HG03108 (cell line): ENCODE measurements around the gene PPP1R13B.
"Not testable (repeated sequence)": the region's sequence is repeated elsewhere in the genome, so short reads cannot be mapped to it uniquely, and the experiment has no call there.

ENCODE experiments used
- ATAC-seq: cut with Tn5 transposase; IDR thresholded peaks from one replicate; pipeline ENCODE4 v1.9.1; 2021; ENCODE audit warnings: moderate library complexity; ENCODE audit not compliant: unreplicated experiment

The PPP1R13B gene, protein sequence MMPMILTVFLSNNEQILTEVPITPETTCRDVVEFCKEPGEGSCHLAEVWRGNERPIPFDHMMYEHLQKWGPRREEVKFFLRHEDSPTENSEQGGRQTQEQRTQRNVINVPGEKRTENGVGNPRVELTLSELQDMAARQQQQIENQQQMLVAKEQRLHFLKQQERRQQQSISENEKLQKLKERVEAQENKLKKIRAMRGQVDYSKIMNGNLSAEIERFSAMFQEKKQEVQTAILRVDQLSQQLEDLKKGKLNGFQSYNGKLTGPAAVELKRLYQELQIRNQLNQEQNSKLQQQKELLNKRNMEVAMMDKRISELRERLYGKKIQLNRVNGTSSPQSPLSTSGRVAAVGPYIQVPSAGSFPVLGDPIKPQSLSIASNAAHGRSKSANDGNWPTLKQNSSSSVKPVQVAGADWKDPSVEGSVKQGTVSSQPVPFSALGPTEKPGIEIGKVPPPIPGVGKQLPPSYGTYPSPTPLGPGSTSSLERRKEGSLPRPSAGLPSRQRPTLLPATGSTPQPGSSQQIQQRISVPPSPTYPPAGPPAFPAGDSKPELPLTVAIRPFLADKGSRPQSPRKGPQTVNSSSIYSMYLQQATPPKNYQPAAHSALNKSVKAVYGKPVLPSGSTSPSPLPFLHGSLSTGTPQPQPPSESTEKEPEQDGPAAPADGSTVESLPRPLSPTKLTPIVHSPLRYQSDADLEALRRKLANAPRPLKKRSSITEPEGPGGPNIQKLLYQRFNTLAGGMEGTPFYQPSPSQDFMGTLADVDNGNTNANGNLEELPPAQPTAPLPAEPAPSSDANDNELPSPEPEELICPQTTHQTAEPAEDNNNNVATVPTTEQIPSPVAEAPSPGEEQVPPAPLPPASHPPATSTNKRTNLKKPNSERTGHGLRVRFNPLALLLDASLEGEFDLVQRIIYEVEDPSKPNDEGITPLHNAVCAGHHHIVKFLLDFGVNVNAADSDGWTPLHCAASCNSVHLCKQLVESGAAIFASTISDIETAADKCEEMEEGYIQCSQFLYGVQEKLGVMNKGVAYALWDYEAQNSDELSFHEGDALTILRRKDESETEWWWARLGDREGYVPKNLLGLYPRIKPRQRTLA

DNA sequence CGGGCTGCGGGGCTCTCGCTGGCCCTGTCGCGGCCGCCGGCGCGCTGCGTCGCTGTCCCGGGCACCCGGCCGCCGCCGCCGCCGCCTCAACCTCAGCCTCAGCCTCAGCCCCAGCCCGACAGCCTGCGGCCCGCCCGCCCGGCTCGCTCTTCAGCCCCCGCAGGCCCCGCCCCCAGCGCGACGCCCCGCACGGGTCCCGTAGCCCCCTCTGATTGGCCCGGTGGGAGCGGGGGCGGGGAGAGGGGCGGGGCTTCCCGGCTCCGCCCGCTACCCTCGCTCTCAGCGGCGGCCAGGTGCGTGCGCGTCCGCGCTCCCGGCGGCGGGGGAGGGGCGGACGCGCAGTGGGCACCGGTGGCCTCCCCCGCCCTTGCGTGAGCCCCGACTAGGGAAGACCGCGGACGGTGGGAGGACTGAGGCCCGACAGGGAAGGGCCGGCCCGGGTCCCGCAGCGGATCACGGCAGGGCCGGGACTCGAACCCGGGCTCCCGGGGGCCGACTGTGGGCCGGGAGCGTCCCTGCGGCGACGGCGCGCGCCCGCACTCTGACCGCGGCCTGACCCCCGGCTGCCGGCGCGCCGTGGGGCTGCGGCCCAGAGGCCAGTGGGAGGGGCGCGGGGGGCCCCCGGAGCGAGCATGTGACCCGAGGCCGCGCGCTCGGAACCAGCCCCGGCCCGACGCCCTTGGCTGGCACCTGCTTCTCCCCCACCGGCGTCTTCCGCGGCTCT lies at the start of gene PPP1R13B:
Gene PPP1R13B (minus strand): TSS at position 125 of the 724 bp plus-strand sequence. CDS start 268 bp downstream, outside the sequence.
- ATAC-seq = peak; percentile 85

DNA sequence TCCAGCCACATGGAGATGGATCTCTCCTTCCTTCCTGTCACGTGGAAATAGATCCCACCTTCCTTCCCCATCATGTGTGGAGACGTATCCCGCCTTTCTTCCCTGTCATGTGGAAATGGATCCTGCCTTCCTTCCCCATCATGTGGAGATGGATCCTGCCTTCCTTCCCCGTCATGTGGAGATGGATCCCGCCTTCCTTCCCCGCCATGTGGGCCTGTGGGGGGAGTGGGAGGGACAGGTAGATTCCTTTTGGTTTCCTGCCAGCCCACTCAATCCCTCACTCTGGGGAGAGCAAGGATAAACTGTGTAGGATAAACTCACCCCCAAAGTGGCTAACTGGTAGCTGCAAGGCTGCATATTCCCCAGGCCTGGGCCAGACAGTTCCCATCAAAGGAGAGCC lies 49.2 kb upstream of the PPP1R13B start:
- ATAC-seq = no peak

DNA sequence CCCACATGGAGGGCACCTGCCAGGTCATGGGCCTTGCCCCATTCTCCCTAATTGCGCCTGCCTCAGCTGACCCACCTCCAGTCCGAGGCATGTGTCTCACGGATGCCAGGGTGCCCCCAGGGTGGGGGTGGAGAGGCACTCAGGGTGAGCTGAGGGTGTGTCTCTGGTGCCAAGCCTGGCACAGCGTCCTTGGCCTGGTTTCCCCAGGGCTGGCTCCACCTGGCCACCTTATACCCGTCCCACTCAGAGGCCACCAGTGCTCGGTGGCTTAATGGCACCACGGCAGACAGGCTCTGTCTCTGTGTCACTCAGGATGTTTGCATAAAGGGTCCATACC lies 47.3 kb upstream of the PPP1R13B start:
- ATAC-seq = no peak

DNA sequence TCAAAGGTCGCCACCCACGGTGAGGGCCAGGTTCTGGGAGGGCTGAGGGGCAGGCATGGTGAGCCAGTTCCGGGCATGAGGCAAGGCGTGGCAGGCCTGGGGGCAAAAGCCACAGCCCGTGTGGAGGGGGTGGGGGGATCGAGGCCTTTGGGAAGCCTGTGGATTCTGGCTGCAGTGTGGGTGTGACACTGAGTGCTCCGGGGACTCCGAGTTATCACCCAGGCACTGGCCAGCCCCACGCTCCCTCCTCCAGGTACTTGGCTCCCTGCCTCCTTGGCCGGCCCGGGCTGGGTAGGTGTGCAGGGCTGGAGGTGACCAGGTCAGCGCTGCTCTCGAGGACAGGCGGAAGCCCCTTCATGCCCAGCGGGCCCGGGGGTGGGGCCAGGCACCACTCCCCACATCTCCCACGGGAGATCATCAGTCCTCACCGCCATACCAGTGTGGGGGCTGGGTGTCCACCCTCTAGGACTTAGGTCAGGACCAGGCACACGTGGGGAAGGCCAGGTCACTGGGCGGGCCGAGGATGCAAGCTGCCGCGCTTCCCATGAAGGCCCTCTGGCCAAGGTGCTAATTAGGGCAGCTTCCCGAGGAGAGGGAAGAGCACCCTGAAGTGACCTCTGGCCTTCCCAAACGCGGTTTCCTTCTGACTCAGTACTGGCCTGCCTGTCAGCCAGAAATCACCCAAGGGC lies 46.8 kb upstream of the PPP1R13B start:
- ATAC-seq = no peak

DNA sequence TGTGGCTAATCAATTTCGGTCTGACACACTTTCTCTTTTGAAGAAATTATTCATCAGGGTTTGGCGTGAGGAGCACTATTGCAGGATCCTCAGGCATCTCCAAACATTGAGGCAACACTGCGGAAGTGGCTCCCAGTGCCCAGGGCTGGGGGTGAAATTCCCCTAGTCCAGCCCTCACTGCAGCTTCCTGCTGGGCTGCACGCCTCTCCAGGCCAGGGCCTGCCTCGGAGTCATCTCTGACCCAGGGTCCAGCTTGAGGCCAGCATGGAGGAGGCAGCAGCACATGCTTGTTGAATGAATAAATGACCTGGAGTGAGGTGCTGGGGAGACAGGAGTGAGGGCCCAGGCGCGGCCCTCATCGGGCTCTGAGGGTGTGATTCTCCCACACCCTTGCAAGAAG lies 44.9 kb upstream of the PPP1R13B start:
- ATAC-seq = no peak

DNA sequence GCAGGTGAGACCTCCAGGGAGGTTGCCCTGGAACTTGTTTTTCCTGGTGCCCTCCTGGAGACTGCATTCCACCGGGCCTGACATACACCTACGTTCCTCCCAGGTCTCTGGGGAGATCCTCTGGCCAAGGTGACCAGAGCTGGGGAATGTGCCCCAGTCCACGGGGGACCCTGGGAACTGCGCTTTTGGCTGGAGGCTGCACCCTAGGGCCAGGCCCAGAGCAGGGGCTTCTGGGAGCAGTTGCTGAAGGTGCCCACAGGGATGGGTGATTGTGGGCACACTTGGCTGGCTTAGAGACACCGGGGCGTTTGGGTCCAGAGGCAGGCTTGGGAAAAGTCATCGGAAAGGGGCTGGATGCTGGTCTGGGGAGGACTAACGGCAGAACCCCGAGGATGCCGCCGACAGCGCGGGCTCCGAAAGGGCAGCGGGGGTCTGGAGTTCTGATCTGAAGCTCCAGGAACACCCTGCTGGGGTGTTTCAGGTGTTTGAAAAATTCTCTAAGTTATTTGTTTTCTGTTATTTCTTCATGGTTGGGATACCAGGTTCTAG lies 44.4 kb upstream of the PPP1R13B start:
- no peak for ATAC-seq

DNA sequence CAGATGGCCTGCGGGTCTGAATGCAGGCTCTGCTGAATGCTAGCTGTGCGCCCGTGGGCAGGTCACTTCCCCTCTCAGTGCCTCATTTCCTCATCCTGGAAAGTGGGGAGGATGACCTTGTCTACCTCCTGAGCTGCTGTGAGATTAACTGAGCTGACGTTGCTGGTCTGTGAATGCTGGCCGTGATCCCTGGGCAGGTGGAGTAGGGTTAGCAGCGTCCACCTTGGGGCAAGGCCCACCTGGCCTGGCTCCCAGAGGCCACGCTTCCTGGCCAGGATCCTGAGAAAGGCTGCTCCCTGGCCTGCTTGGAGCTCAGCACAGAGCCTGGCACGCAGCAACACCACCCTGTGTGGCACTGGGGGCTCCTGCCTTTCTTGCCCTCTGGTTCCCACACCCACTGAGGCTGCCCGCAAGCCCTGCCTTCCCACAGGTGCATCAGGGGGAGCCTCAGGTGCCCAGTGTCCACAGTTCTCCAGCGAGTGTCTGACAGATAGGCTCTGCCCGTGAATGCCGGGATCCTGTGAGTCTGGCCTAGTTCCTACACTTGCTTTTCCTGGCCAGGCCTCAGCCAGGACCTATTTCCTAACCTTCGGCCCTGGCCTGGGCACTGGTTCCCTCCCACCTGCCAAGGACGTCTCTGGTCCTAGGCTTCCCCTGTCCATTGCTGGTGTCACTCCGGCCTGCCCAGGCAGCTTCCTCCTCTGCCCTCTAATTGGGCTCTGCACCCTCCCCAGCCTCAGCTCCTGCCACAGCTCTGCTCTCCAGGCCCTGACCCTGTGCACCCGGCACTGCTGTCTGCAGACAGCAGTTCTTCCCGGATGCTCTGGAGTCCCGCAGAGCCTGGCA lies 43.7 kb upstream of the PPP1R13B start:
- no peak for ATAC-seq

DNA sequence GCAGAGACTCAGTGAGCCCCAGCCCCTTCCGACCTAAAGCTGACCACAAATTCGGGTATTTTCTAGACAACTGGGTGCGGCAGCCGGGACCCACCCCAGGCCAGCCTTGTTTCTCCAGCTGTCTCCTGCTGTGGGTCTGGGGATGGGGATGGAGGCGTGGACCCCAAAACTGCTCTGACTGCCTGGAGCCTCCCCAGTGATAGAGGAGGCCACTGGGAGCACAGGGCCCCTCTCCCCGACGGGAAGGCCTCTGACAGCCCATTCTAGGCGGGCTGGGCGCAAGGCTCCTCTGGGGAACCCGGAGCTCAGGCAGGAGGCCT lies 42.6 kb upstream of the PPP1R13B start:
- no peak for ATAC-seq

DNA sequence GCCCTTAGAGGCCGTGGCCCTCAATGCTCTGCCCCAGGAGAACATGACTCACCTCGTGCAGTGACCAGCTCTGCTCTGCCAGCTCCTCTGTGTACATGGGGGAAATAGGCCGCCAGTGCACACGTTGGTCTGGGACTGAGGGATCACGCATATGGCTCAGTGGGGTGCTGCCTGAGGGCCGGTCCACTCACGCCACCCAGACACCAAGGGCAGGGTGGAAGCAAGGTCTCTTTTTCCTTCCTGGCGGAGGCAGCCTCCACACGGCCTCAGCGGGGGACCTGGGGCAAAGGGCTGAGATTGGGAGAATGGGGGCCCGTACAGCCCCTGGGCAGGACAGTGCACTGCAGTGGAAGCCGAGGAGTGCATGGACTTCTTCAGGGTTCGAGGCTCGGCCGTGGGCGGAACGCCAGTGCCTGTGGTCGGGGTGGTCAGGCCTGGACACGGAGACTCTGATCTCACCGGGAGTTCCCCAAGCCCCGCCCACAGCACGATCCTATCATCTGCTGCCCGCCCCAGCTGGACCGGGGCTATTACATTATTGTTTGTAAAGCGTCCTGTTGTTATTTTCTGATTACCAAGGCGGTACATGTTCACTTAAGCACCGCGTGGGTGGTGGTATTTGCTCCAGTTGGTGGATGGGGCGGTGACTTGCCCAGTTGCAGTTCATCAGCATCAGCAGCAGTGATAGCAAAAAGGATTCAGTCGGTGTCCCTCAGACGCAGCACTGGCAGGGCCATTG lies 42.1 kb upstream of the PPP1R13B start:
- no peak for ATAC-seq

DNA sequence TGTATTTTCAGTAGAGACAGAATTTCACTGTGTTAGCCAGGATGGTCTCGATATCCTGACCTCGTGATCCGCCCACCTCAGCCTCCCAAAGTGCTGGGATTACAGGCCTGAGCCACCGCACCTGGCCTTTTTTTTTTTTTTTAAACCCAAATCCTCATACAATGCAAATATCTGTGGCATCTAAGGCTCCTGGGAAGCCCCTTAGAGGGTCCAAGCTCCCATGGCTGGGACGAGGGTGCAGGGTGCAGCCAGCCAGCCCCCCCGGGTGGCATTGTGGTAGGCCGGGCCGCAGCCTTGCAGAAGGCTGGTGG lies 41.6 kb upstream of the PPP1R13B start:
- ATAC-seq = not testable (repeated sequence)

DNA sequence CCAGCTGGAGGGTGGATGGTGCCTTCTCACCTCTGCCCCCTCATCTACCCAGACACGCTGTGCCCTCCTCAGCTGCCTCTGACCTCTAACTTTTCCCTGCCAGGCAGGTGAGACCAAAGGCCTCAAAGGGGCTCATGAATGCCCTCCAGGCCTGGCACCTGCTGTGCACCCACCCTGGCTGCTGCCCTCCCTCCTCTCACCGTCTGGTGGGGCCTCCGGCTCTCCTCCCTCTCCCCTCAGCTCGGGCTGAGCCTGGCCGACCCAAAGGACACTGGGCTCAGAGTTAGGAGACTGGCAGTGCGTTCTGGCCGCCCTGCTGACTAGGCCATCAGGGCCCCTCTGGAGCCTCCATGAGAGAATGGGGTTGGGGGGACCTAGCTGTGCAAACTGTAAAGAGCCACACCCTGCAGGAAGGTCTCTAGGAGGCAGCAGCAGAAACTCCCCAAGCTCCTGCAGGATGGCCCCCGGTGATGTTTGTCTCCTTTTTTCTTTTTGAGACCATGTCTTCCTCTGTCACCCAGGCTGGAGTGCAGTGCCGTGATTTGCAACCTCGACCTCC lies 40.3 kb upstream of the PPP1R13B start:
- ATAC-seq = no peak

DNA sequence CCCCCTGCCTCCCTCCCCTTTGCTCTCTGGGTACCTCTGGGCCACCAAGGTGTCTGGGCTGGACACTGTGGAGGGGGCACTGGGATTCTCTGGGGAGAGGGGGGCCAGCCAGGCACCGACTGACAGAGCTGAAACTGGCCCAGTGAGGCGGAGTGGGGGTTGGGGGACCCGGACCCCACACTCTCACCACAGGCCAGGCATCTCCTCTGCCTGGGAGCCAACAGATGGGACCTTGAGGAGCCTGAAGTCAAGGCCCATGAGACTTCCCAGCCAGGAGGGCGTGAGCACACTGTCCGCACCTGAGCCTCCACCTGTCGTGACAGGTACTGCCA lies 39.8 kb upstream of the PPP1R13B start:
- no peak for ATAC-seq

DNA sequence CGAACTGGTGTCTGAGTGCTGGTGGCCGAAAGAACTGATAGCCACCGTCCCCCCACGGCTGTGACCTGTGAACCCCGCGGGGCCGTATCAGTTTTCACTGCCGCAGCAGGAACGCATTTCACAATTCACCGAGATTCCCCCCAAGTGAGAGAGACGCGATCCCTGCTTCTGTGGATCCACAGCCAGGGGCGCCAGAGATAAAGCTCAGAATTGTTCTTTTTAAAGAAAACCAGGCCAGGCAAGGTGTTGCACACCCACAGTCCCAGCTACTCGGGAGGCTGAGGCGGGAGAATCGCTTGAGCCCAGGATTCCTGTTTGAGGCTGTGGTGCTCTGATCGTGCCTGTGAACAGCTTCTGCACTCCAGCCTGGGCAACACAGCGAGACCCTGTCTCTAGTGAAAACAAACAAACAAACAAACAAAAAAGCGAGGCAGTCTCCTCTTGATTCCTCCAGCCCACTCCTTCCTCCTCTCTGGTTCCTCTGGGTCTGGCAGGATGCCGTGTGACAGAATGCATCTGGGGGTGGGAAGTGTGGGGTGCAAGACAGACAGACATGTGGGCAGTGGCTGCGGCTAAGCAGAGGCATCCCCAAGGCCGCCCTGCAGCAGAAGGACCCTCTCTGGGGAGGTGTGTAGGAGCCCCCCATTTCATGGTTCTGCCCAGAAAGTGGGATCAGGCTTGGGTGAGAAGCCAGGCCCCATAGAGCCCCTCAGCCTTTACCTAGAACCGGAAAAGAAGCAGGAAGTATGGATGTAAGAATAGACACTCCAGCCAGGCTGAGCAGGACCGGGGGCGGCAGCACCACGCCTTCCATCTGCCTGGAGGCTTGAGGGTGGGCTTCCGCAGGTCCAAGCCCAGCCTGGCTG lies 39.2 kb upstream of the PPP1R13B start:
- no peak for ATAC-seq

DNA sequence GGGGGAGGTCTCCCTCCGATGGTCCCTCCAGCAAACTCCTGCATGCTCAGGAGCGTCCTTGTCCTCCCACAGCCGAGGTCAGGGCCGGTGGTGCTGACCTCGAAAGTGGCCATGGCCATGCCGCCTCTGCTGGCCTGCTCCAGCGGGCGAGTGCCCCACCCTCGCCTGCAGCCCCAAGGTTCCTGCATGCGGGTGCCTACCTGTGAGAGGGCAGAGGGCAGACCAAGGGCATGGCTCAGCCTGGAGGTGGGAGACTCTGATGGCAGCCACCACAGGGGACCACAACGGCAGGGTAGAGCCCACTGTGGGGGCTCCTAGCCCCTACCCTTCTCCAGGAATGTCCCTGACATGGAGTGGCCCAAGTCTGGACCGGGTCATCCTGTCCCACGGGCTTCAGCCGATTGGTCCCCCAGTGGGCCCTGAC lies 38.1 kb upstream of the PPP1R13B start:
- ATAC-seq = no peak

DNA sequence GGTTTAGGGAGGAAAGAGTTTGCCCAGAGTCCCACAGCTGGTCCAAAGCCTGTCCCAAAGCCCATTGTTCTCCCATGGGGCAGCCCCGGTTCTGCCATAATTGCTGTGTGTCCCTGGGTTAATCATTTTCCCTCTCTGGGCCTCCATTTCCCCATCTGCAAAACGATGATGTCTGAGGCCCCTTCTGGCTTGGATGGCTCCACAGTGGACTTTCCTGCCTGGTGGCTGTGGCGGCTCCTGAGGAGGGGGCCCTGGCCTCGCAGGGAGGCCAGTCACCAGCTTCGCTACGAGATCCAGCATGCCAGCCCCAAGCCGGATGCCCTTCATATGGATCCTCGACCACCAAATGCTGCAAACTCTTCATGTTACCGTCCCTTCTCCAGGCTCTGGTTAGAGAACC lies 37.5 kb upstream of the PPP1R13B start:
- ATAC-seq = no peak

DNA sequence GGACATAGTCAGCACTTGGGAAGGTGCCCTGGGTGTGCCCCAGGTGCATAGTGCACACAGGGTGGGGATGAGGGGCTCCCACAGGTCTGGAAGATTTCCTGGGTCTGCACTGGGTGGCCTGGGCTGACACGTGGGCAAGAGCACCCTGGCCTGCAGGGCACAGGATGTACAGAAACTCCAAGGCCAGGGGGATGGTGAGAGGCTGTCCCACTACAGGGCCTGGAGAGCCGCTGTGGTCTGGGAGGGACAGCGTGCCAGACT lies 35.8 kb upstream of the PPP1R13B start:
- ATAC-seq = no peak

DNA sequence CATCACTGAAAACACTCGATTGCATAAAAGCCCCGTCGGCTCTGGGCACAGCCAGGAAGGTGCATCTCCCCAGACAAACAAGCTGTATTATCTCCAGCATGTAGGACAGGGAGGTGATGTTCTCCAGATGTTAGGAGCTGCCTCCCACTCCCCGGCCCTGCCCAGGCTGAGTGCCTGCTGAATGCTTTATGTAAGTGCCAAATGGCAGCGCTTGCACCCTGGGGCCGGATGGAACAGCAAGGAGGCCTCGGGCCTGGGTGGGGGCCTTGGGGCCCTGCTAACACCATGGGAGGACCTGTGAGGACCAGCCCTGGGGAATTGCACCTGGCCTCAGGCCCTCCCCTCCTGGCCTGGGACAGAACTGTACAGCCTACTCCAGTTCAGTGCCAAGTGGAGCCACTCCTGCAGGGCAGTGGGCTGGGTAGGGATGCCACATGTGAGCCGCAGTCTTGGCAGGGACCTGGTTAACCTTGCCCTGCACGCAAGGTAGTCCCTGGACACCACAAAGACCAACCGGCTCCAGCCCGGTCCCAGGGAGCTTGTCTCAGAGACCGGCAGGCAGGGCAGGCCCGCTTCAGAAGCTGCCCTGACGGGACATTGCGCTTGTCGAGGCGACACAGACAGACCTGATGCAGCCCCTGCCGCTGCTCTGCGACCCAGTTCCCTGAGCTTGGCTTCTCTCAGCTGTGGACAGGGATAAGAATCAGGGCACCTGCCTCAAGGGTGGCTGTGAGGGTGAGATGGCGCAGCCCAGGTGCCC lies 35.3 kb upstream of the PPP1R13B start:
- ATAC-seq = no peak
